Measurements from ENCODE around the gene ADK. TPM values are rescaled to one million over a fixed set of nuclear protein-coding genes. Genes with fewer than 3 reads are reported as not detected.

The ADK gene
- total RNA-seq, 1 experiment from 2014 or later = 26.8 TPM

DNA sequence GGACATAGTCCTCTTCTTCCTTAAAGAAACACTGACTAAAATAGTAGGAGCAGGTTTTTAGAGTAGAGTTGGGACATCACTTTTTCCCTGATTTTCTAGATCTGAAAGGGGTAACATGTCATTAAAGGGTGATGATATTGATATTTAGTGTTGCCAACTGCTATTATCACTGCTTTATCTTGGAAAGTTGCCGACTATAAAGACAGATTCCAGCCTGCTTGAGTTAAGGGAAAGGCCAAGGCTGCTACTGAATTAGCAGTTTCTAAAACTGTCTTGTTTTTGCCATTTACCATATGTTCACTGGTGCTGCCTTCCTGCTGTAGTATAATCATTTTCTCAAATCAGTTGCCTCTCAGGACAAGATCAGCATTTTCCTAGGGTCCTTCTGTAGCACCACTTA, 30.1 kb upstream of the ADK start:
- H3K56ac ChIP-seq (ENCODE audit: insufficient read length, low read depth, low read length) = no peak overlapping the region
- H2AK5ac ChIP-seq (ENCODE audit: insufficient read length, low read length) = no peak overlapping the region
- H3K23me2 ChIP-seq (ENCODE audit: insufficient read length, low read depth, low read length, poor library complexity, severe bottlenecking) = no peaks in the 10 kb centered on the region
- Mint-ChIP-seq H3K9me3 (no peaks in the 10 kb centered on the region), H3K4me3 (no peak overlapping the region), H3K36me3 (ENCODE audit: insufficient read depth in 1 of 3, low read depth in 3 of 3) (peaks cover 32 to 90% (median 67%) of the 10 kb centered on the region in 3 experiments; a peak in 6 of 7 replicates), H3K27ac (peak overlapping the region in 2 of 3 experiments; percentile 11 to 16; a peak in 1 of 7 replicates), H3K27me3 (ENCODE audit: low read depth) (no peaks in the 10 kb centered on the region), H3K4me1 (no peaks in the 10 kb centered on the region)
- H2BK15ac ChIP-seq (ENCODE audit: low read depth, low read length) = no peak overlapping the region
- no peak for DNase-seq
- H2BK12ac ChIP-seq (ENCODE audit: insufficient read length, low read depth, low read length) = no peak overlapping the region
- no peak overlapping the region for H2BK5ac ChIP-seq (ENCODE audit: insufficient read length, low read length)
- no peak overlapping the region for H2BK20ac ChIP-seq (ENCODE audit: low read depth, low read length, poor library complexity, severe bottlenecking)
- no peak overlapping the region for H3K9ac ChIP-seq (ENCODE audit: extremely low read depth, insufficient read length, low read length)
- H4K20me1 ChIP-seq (ENCODE audit: control insufficient read depth, insufficient read depth, insufficient read length) = no peaks in the 10 kb centered on the region
- no peak overlapping the region for H4K5ac ChIP-seq (ENCODE audit: insufficient read length, low read depth, low read length)
- no peaks in the 10 kb centered on the region for H3K27me3 ChIP-seq (ENCODE audit: insufficient read depth, low read length)
- H2BK120ac ChIP-seq (ENCODE audit: low read depth, low read length, poor library complexity, severe bottlenecking) = no peak overlapping the region
- H3T11ph ChIP-seq (ENCODE audit: low read length) = no peak overlapping the region
- H3K4me1 ChIP-seq (ENCODE audit: insufficient read depth, low read length) = no peaks in the 10 kb centered on the region
- no peak overlapping the region for H3K4me2 ChIP-seq (ENCODE audit: insufficient read depth, insufficient read length, low read length)
- H4K8ac ChIP-seq (replicated peaks; ENCODE audit: insufficient read length, low read depth, low read length) = no peak overlapping the region
- no CpG with 5 or more reads among the region's 1 CpG for WGBS (ENCODE audit: extremely low coverage, insufficient read length, low lambda C conversion rate)
- H3K14ac ChIP-seq (ENCODE audit: insufficient read depth, low read length) = no peak overlapping the region
- no peak overlapping the region for H3K18ac ChIP-seq (ENCODE audit: insufficient read length, low read depth, low read length)
- TF ChIP-seq, protein P1, sequence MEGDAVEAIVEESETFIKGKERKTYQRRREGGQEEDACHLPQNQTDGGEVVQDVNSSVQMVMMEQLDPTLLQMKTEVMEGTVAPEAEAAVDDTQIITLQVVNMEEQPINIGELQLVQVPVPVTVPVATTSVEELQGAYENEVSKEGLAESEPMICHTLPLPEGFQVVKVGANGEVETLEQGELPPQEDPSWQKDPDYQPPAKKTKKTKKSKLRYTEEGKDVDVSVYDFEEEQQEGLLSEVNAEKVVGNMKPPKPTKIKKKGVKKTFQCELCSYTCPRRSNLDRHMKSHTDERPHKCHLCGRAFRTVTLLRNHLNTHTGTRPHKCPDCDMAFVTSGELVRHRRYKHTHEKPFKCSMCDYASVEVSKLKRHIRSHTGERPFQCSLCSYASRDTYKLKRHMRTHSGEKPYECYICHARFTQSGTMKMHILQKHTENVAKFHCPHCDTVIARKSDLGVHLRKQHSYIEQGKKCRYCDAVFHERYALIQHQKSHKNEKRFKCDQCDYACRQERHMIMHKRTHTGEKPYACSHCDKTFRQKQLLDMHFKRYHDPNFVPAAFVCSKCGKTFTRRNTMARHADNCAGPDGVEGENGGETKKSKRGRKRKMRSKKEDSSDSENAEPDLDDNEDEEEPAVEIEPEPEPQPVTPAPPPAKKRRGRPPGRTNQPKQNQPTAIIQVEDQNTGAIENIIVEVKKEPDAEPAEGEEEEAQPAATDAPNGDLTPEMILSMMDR (conservative IDR thresholded peaks at IDR 0.05) = no peak
- H3K23ac ChIP-seq (ENCODE audit: insufficient read length, low read depth, low read length) = no peak overlapping the region
- no peak overlapping the region for H3K27ac ChIP-seq (ENCODE audit: insufficient read length, low read depth, low read length)
- H3K79me1 ChIP-seq (ENCODE audit: insufficient read depth, low read depth, low read length, poor library complexity, severe bottlenecking) = no peaks in the 10 kb centered on the region
- H4K91ac ChIP-seq (ENCODE audit: insufficient read length, low read depth, low read length) = no peak overlapping the region
- no peaks in the 10 kb centered on the region for H3K9me3 ChIP-seq (ENCODE audit: control insufficient read depth, low read depth, low read length)
- no peak overlapping the region for H3K4ac ChIP-seq (ENCODE audit: low read depth, low read length)
- no peak overlapping the region for H2AFZ ChIP-seq (ENCODE audit: low read length)
- H3K79me2 ChIP-seq (ENCODE audit: insufficient read depth, low read length) = no peaks in the 10 kb centered on the region
